SK-N-SH treated with all-trans-retinoic acid at 6 μM for 48 hours (cell line): ENCODE data around the gene PPARG.
A peak's percentile ranks its signal among the peaks of the same experiment; 100 is the strongest.

Experiments used
- ATAC-seq: fragments of 200-7000 bp; cut with Tn5 transposase; 3 replicates; pipeline ENCODE4 v1.9.1; 2020; ENCODE audit warnings: mild to moderate bottlenecking, moderate library complexity
- ARNTL ChIP-seq: fragments of 450-650 bp; formaldehyde crosslinking; IDR thresholded peaks from 2 replicates; pipeline ENCODE4 v1.5.0; 2020; ENCODE audit warnings: low read depth, mild to moderate bottlenecking, moderate library complexity, borderline replicate concordance
- BACH2 ChIP-seq: fragments of 250-450 bp; sonication (Bioruptor Pico); IDR thresholded peaks from 2 replicates; pipeline ENCODE4 v1.9.0; 2021; ENCODE audit warnings: mild to moderate bottlenecking, borderline replicate concordance
- CSDC2 ChIP-seq: fragments of 250-450 bp; sonication (Bioruptor Pico); IDR thresholded peaks from 2 replicates; pipeline ENCODE4 v1.5.0; 2020; ENCODE audit warnings: mild to moderate bottlenecking, moderate library complexity
- ESRRG ChIP-seq: fragments of 250-450 bp; sonication (Bioruptor Pico); IDR thresholded peaks from 2 replicates; pipeline ENCODE4 v1.6.1; 2021; ENCODE audit warnings: mild to moderate bottlenecking
- GLIS3 ChIP-seq: fragments of 250-450 bp; sonication (Bioruptor Pico); IDR thresholded peaks from 2 replicates; pipeline ENCODE4 v1.5.0; 2020; ENCODE audit warnings: mild to moderate bottlenecking, moderate library complexity
- ISL1 ChIP-seq: fragments of 250-450 bp; sonication (Bioruptor Pico); IDR thresholded peaks from 2 replicates; pipeline ENCODE4 v2.1.2; 2022; ENCODE audit warnings: mild to moderate bottlenecking, moderate library complexity
- PPARA ChIP-seq: fragments of 250-450 bp; sonication (Bioruptor Pico); IDR thresholded peaks from 2 replicates; pipeline ENCODE4 v1.5.0; 2020; ENCODE audit warnings: mild to moderate bottlenecking, borderline replicate concordance
- RARB ChIP-seq: fragments of 250-450 bp; sonication (Bioruptor Pico); IDR thresholded peaks from 2 replicates; pipeline ENCODE4 v1.8.0; 2021; ENCODE audit warnings: mild to moderate bottlenecking, moderate library complexity
- SNAI2 ChIP-seq: fragments of 250-450 bp; sonication (Bioruptor Pico); IDR thresholded peaks from 2 replicates; pipeline ENCODE4 v1.5.0; 2020; ENCODE audit warnings: mild to moderate bottlenecking, moderate library complexity
- TCF4 ChIP-seq: fragments of 250-450 bp; sonication (Bioruptor Pico); IDR thresholded peaks from 2 replicates; pipeline ENCODE4 v1.8.0; 2021; ENCODE audit warnings: mild to moderate bottlenecking, moderate library complexity, borderline replicate concordance
- ZFP3 ChIP-seq: fragments of 250-450 bp; sonication (Bioruptor Pico); IDR thresholded peaks from 2 replicates; pipeline ENCODE4 v1.5.0; 2020; ENCODE audit warnings: mild to moderate bottlenecking, moderate library complexity
- ZNF8 ChIP-seq: fragments of 450-650 bp; formaldehyde crosslinking; IDR thresholded peaks from 2 replicates; pipeline ENCODE4 v1.5.0; 2020; ENCODE audit warnings: mild to moderate bottlenecking, moderate library complexity
- TF ChIP-seq, protein P1 (sequence below): fragments of 250-450 bp; sonication (Bioruptor Pico); IDR thresholded peaks from 2 replicates; pipeline ENCODE4 v1.5.0; 2020; ENCODE audit warnings: mild to moderate bottlenecking, moderate library complexity
- TF ChIP-seq, protein P2 (sequence below): fragments of 250-450 bp; sonication (Bioruptor Pico); IDR thresholded peaks from 2 replicates; pipeline ENCODE4 v1.5.1; 2020; ENCODE audit warnings: low read depth, mild to moderate bottlenecking, moderate library complexity
- TF ChIP-seq, protein P3 (sequence below): fragments of 250-450 bp; sonication (Bioruptor Pico); IDR thresholded peaks from 2 replicates; pipeline ENCODE4 v1.8.0; 2021; ENCODE audit warnings: low read depth, mild to moderate bottlenecking, moderate library complexity, borderline replicate concordance

The PPARG gene

DNA sequence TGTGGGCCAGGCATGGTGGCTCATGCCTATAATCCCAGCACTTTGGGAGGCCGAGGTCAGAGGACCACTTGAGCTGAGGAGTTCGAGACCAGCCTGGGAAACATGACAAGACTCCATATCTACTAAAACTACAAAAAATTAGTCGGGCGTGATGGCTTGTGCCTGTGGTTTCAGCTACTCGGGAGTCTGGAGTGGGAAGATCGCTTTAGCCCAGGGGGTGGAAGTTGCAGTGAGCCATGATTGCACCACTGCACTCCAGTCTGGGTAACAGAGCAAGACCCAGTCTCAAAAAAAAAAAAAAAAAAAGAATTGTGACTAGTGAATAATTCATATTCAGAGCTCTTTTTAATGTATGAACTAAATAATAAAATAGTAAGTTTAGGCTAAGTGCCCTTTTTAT is 107.6 kb downstream of the PPARG start:
- no peak for ATAC-seq
- TF ChIP-seq ARNTL, result no peak
- no peak for TF ChIP-seq ZNF8 (CRISPR knock-in tag)
- TF ChIP-seq RARB (CRISPR knock-in tag), result no peak

DNA sequence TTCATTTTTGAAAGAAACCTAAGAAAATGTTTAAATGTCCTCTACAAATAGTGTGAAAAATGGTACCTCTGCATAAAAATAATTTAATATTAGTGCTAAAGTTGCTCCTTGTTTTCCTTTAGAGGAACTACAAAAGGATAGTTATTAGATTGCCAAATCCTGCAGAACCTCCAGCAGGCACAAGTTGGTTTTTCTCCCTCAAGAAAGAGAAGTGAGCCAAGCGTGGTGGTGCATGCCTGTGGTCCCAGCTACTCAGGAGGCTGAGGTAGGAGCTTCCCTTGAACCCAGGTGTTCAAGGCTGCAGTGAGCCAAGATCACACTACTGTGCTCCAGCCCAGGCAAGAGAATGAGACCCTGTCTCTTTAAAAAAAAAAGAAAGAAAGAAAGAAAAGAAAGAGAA is 110.4 kb downstream of the PPARG start:
- no peak for ATAC-seq
- TF ChIP-seq BACH2 (CRISPR knock-in tag) (no peak), TCF4 (CRISPR knock-in tag) (no peak), ZFP3 (CRISPR knock-in tag) (no peak), ZNF8 (CRISPR knock-in tag) (no peak)
- TF ChIP-seq, protein P1, sequence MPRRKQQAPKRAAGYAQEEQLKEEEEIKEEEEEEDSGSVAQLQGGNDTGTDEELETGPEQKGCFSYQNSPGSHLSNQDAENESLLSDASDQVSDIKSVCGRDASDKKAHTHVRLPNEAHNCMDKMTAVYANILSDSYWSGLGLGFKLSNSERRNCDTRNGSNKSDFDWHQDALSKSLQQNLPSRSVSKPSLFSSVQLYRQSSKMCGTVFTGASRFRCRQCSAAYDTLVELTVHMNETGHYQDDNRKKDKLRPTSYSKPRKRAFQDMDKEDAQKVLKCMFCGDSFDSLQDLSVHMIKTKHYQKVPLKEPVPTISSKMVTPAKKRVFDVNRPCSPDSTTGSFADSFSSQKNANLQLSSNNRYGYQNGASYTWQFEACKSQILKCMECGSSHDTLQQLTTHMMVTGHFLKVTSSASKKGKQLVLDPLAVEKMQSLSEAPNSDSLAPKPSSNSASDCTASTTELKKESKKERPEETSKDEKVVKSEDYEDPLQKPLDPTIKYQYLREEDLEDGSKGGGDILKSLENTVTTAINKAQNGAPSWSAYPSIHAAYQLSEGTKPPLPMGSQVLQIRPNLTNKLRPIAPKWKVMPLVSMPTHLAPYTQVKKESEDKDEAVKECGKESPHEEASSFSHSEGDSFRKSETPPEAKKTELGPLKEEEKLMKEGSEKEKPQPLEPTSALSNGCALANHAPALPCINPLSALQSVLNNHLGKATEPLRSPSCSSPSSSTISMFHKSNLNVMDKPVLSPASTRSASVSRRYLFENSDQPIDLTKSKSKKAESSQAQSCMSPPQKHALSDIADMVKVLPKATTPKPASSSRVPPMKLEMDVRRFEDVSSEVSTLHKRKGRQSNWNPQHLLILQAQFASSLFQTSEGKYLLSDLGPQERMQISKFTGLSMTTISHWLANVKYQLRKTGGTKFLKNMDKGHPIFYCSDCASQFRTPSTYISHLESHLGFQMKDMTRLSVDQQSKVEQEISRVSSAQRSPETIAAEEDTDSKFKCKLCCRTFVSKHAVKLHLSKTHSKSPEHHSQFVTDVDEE (CRISPR knock-in tag), result no peak
- TF ChIP-seq, protein P2, sequence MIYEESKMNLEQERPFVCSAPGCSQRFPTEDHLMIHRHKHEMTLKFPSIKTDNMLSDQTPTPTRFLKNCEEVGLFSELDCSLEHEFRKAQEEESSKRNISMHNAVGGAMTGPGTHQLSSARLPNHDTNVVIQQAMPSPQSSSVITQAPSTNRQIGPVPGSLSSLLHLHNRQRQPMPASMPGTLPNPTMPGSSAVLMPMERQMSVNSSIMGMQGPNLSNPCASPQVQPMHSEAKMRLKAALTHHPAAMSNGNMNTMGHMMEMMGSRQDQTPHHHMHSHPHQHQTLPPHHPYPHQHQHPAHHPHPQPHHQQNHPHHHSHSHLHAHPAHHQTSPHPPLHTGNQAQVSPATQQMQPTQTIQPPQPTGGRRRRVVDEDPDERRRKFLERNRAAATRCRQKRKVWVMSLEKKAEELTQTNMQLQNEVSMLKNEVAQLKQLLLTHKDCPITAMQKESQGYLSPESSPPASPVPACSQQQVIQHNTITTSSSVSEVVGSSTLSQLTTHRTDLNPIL (CRISPR knock-in tag), result no peak
- TF ChIP-seq, protein P3, sequence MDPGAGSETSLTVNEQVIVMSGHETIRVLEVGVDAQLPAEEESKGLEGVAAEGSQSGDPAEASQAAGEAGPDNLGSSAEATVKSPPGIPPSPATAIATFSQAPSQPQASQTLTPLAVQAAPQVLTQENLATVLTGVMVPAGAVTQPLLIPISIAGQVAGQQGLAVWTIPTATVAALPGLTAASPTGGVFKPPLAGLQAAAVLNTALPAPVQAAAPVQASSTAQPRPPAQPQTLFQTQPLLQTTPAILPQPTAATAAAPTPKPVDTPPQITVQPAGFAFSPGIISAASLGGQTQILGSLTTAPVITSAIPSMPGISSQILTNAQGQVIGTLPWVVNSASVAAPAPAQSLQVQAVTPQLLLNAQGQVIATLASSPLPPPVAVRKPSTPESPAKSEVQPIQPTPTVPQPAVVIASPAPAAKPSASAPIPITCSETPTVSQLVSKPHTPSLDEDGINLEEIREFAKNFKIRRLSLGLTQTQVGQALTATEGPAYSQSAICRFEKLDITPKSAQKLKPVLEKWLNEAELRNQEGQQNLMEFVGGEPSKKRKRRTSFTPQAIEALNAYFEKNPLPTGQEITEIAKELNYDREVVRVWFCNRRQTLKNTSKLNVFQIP (CRISPR knock-in tag), result no peak

DNA sequence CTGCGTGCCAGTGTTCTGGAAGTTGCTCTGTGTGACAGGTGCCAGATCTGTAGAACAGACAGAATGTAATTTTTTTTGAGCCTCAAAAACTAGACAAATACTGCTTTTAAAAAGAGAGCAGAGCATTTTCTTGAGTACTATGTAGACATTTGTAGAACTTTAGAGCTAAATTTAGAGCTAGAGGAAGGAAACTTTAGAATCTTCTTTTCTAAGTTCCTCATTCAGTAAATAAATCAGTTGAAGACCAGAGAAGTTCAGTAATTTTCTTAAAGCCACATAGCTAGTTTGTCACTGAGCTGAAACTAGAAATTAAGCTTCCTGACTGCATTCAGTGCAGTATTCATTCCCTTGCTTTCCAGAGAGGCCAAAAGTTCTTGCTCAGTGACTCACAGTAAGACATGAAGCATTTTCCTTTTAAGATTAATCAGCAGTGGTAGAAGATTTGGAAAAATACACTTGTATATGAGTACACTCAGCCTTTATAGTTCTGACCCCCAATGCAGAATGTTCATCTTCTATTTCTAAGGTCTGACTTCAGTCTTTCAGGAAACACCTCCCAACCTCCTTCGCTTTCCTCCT is 111.8 kb downstream of the PPARG start:
- peak; percentile 77 for ATAC-seq
- TF ChIP-seq ZFP3 (CRISPR knock-in tag) (no peak; the same call in 1 of the 2 replicates), CSDC2 (CRISPR knock-in tag) (no peak), PPARA (CRISPR knock-in tag) (no peak), SNAI2 (CRISPR knock-in tag) (no peak), GLIS3 (CRISPR knock-in tag) (no peak), ESRRG (no peak), RARB (CRISPR knock-in tag) (no peak)
- TF ChIP-seq, protein P2 (CRISPR knock-in tag), result no peak
- TF ChIP-seq, all 23 proteins: peak for 0

DNA sequence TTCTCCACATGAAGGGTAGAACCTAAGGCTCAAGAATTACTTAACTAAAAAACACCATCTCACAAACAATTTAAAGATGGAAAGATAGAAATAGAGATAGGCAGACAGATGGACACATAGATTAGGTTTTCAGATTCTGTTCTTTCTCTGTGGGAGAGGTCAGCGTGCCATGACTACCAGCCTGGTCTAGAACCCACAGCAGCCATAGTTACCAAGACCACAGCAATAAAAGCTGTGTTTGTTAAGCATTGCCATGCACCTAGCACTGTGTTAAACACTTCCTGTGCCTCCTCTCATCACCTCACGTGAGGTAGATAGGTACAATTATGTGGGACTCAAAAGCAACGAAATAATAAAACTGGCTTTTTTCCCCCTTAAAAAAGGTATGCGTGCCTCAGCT is 112.3 kb downstream of the PPARG start:
- ATAC-seq, result no peak
- TF ChIP-seq ZNF8 (CRISPR knock-in tag), result no peak

DNA sequence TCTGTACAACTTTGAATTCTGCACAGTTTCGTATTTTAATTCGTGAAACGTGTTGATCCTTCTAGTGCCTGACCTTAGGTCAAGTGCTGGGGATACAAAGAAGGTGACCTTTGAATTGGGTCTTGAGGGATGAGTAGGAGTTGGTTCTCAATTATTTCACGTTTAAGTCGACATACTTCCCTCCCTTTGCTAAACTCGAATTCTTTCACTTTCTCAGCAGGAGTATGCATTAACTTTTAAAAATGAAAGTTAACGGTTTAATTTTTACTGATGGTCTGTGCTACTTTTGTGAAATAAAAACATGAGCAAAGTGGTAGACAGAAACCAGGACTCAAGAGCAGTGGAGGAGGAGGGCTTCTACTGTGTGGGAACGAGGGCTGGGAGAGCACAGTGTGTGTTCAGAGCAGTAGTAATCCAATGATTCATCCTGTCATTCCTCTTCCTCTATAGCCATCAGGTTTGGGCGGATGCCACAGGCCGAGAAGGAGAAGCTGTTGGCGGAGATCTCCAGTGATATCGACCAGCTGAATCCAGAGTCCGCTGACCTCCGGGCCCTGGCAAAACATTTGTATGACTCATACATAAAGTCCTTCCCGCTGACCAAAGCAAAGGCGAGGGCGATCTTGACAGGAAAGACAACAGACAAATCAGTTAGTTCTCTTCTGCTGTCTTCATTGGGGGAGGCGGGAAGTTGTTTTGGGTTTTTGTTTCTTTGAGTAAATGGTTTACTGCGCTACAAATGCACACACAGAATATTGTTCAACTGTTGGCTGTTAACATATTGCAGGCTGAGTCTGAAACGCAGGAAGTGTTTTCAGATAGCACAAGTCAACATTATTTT is 116.8 kb downstream of the PPARG start:
- ATAC-seq, result peak; percentile 96
- TF ChIP-seq, protein P1 (CRISPR knock-in tag), result no peak
- TF ChIP-seq ISL1 (peak; percentile 69), ZFP3 (CRISPR knock-in tag) (peak; percentile 100)
